A549 (cell line): ENCODE measurements around the gene LRRC4C.

Experiments
- CTCF ChIP-seq: fragments of >200 bp; sonication (Bioruptor Twin); formaldehyde crosslinking; IDR thresholded peaks from 3 replicates; pipeline ENCODE4 v1.5.1; 2016
- MAFK ChIP-seq: fragments of 450-650 bp; IDR thresholded peaks from 2 replicates; pipeline ENCODE4 v1.6.1; 2014; ENCODE audit not compliant: partially characterized antibody

- TF ChIP-seq MAFK = no peak
- no peak for TF ChIP-seq CTCF
Measured at GRCh38 chr11:41113160-41113559, 346.3 kb downstream of the LRRC4C start.
